Tongue (tissue), 2 donors: ENCODE results near the gene PSMB3. TPM values are rescaled to one million over a fixed set of nuclear protein-coding genes. Genes with fewer than 3 reads are reported as not detected.

Source experiments
- DNase-seq: peaks from one replicate; pipeline ENCODE4 v3.0.0-alpha.2; 2015
- total RNA-seq: library from RNA; depleted of rRNA; stranded (reverse); fragments of >200 nt; gene quantifications from one replicate; pipeline ENCODE4 v1.2.3, GENCODE V29; 2014

Gene PSMB3
- 64.7 TPM for total RNA-seq

DNA sequence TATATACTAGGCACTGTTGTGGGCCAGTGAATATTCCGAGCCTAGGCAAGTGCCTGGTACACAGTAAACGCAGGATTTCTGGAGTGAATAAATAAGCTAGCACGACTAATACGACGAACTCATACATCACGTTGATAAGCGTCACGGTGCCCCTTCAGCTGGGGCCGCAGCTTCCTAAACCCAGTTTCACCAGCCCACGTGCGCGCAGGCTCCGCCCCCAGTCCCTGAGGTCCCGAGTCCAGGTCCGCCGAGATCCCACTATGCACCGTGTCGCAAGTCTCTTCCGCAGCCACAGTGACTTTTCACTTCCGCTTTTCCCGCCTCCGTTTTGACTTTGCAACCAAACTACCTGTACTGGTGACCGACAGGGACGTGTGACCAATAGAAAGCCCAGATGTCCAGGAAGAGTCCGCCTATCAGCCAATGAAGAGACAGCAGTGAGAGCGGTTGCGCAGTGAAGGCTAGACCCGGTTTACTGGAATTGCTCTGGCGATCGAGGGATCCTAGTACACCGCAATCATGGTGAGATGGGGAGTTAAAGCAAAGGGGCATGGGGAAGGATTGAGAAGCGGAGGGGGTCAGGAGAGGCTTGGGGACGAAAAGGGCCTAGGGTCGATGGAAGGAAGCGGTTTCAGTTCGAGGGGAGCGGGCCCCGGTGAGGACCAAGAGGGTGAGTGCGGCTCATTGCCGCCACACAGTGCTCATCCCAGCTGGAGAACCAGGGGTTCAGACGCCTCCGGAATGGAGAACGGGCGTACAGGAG is at the start of gene PSMB3:
Gene PSMB3, plus strand, starts transcription at position 434 of the 763 bp plus-strand sequence. Its CDS starts 86 bp downstream, at position 520.
- DNase-seq, result peak; percentile 99

GRCh38 chr17:38702916-38703741 is 49.4 kb upstream of the PSMB3 start:
- DNase-seq, result no peak

- DNase-seq, result peak; percentile 85
Measured at GRCh38 chr17:38703742-38704605, 48.6 kb upstream of the PSMB3 start.

GRCh38 chr17:38704606-38705522 is 47.7 kb upstream of the PSMB3 start, which contains the start of gene MLLT6:
MLLT6 (plus strand) TSS chr17:38705273; CDS start chr17:38705633, 360 bp downstream.
- DNase-seq, result peak; percentile 92

GRCh38 chr17:38705523-38705802 is 47.1 kb upstream of the PSMB3 start:
- DNase-seq, result no peak

DNA sequence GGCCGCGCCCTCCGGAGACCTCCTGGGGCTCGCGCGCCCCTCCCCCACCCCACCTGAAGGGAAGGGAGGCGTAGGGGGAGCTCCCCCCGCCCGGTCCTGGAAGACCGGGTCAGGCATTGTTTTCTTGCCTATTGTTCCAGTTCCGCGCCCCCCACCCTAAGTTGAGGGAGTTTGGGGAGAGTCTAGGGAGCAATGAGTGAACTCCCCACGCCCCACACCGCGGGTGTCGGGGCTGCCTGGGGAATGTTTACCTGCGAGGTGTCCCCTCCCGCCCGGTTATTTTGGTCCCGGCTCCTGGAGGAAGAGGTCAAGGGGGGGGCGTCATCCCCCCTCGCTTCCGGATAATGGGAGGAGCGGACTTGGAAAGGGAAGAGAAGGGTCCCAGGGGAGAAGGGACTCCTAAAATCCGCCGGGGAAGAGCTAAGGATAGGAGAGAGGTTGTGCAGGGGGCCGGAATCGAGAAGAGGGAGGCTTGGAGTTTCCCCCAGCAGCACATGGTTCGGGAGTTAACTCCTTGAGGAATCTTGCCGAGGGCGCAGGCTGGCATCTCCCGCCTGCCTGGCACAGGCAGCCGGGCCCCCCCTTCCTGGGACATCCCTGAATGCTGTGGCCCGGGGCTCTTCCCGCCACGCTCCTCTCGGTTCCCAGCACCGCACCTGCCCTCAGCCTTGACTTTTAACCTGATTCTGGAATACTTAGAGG is 46.6 kb upstream of the PSMB3 start:
- peak; percentile 69 for DNase-seq

DNA sequence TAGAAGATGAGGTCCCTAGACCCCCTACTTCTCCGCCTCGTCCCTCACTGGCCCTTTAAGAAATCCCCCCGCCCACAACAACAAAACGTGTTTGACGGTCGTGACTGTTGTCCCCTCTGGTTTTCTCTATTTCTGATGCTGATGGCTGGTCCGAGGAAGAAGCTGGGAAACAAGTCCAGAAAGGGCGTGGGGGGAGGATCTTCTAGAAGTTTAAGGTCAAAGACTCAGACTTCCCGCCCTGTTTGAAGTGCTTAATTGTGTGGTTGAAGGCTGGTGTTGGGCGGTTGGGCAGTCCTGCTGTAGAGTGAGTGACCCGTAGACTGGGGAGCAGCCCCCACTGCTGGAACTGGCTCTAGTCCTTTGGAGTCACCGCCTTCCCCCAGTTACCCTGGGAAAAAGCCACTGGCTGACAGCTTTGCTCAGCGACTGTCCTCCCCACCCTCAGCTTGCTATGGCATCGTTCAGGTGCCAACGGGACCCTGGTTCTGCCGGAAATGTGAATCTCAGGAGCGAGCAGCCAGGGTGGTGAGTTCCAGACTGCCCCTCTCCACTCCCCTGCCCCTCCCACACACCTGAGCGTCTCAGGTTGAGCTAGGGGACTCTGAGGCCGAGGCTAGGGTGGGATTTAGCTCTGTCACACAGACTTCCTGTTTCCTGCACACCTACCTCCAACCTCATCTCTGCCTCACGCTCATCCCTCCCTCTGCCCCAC is 45.9 kb upstream of the PSMB3 start:
- DNase-seq, result peak; percentile 47

GRCh38 chr17:38707678-38708351 is 44.7 kb upstream of the PSMB3 start:
- DNase-seq, result no peak

GRCh38 chr17:38709104-38709820 is 43.3 kb upstream of the PSMB3 start:
- no peak for DNase-seq

DNA sequence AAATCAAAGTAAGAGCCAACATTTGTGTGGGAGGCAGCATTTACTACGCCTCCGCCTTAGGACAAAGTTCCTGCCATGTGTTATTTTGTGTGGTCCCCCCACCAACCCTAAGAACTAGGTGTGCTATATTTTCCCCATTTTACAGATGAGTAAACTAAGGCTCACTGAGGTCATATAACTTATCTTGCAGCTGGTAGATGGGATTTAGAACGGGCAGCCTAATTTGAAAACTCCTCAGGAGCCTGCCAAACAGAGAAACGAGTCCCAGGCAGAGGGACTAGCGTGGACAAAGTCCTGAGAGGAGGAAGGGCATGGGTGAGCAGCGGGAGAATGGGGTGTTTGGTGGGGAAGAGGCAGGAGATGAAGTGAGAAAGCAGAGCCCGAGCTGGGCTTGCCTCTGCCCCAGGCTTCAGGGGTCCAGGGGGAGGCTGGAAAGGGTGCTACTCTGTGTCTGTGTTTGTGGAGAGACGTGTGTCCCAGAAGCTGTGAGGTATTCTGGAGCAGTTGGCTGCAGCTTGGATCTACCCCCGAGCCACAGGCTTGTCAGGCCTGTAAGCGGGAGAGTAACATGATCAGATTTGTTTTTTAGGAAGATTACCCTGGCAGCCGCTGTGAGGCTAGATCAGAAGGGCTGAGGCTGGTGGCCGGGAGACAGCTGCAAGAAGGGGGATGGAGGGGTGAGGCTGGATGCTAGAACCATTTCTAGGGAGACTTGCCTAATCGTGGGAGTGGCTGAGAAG is 42.5 kb upstream of the PSMB3 start:
- peak; percentile 93 for DNase-seq

GRCh38 chr17:38710604-38710962 is 42.0 kb upstream of the PSMB3 start:
- DNase-seq, result no peak

DNA sequence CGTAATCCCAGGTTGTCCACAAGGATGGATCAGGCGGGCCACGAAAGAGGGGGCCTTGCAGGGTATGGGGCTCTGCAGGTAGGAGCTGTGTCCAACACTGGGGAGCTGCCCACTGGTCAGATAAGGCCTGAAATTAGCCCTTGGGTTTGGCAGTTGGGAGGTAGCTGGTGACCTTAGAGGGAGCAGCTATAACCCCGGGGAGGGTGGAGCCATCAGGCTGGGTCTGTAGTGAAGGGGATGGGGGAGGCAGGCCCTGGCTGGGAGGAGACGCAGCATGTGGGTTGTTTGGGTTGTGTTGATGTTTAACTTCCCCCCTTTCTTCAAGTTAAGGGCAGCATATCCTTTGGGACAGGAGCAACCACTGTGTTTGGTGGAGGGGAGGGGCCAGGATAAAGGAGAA is 41.6 kb upstream of the PSMB3 start:
- DNase-seq, result no peak

- DNase-seq, result peak; percentile 62
Measured at GRCh38 chr17:38711792-38712571, 40.6 kb upstream of the PSMB3 start.

- no peak for DNase-seq
Measured at GRCh38 chr17:38712593-38712992, 39.9 kb upstream of the PSMB3 start.

- no peak for DNase-seq
Measured at GRCh38 chr17:38713456-38714075, 39.0 kb upstream of the PSMB3 start.

- DNase-seq, result no peak
Measured at GRCh38 chr17:38715216-38715943, 37.2 kb upstream of the PSMB3 start.
